Prostate gland (tissue), 2 donors: ENCODE results near the gene STUM.
"Not testable (repeated sequence)": the region's sequence is repeated elsewhere in the genome, so short reads cannot be mapped to it uniquely, and the experiment has no call there.

ENCODE experiments used
- POLR2A ChIP-seq: fragments of 450-650 bp; IDR thresholded peaks from one replicate; pipeline ENCODE4 v1.6.1; 2016; ENCODE audit warnings: antibody characterized with exemption, mild to moderate bottlenecking
- POLR2AphosphoS5 ChIP-seq: sonication (generic); formaldehyde crosslinking; IDR thresholded peaks from one replicate; pipeline ENCODE4 v1.6.1; 2017; ENCODE audit warnings: antibody characterized with exemption
- TF ChIP-seq, protein P1 (sequence below), 4 experiments: fragments of 200-600 bp in 2 of 4; fragments of 450-650 bp in 2 of 4; sonication (generic) in 2 of 4; IDR thresholded peaks; 1 replicate in 3 of 4; 2 replicates in 1 of 4; pipeline ENCODE4 v1.5.1; 2016 to 2019; ENCODE audit warnings: antibody characterized with exemption in 4 of 4, mild to moderate bottlenecking in 2 of 4, moderate library complexity in 2 of 4

DNA sequence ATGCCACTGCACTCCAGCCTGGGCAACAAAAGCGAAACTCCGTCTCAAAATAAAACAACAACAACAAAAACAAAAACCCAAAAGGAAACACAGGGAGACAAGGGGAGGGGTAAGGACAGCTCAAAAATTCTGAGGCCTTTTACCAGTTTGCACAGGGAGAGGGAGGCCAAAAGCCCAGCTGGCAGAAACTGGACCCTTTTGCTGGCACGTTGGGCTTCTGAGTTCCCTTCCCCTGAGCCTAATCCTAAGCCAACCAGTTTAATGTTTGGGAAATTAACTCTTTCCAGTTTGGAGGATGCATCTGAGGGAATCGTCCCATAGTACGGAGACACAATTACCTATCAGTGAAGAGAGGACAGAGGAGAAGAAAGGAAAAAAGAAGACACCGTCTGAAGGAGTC is 63.4 kb downstream of the STUM start:
- TF ChIP-seq, protein P1, sequence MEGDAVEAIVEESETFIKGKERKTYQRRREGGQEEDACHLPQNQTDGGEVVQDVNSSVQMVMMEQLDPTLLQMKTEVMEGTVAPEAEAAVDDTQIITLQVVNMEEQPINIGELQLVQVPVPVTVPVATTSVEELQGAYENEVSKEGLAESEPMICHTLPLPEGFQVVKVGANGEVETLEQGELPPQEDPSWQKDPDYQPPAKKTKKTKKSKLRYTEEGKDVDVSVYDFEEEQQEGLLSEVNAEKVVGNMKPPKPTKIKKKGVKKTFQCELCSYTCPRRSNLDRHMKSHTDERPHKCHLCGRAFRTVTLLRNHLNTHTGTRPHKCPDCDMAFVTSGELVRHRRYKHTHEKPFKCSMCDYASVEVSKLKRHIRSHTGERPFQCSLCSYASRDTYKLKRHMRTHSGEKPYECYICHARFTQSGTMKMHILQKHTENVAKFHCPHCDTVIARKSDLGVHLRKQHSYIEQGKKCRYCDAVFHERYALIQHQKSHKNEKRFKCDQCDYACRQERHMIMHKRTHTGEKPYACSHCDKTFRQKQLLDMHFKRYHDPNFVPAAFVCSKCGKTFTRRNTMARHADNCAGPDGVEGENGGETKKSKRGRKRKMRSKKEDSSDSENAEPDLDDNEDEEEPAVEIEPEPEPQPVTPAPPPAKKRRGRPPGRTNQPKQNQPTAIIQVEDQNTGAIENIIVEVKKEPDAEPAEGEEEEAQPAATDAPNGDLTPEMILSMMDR (IDR thresholded peaks at IDR 0.05) = not testable (repeated sequence)
- not testable (repeated sequence) for TF ChIP-seq POLR2AphosphoS5, POLR2A
